H1 (cell line): ENCODE results near the gene FOXJ2. TPM values are rescaled to one million over a fixed set of nuclear protein-coding genes. Genes with fewer than 3 reads are reported as not detected.

Source experiments
- KDM1A ChIP-seq: fragments of 200-600, 300-600 bp; sonication (generic); IDR thresholded peaks from 2 replicates; pipeline ENCODE4 v1.7.1; 2016; ENCODE audit warnings: mild to moderate bottlenecking, low read length, borderline replicate concordance
- POLR2A ChIP-seq, 2 experiments: IDR thresholded peaks; 1 replicate in 1 of 2; 2 replicates in 1 of 2; pipeline ENCODE4 v1.6.1; 2011; ENCODE audit warnings: low read depth in 2 of 2, low read length in 2 of 2, mild to moderate bottlenecking in 2 of 2; ENCODE audit errors: control extremely low read depth in 1 of 2
- TAF1 ChIP-seq: IDR thresholded peaks from 2 replicates; pipeline ENCODE4 v1.6.1; 2011; ENCODE audit warnings: mild to moderate bottlenecking, low read depth, low read length
- polyA plus RNA-seq, 7 experiments: library from polyadenylated mRNA; depleted of rRNA in 3 of 7; stranded (reverse) in 5 of 7; unstranded in 2 of 7; fragments of >200 nt in 5 of 7; fragments of 200-250 nt in 2 of 7; gene quantifications; 1 replicate in 5 of 7; 2 replicates in 1 of 7; 4 replicates in 1 of 7; pipeline versions ENCODE4 v1.2.1 to v1.2.3, GENCODE V29; 2011 to 2013; ENCODE audit warnings: missing spikeins in 2 of 7, mixed read lengths in 2 of 7
- total RNA-seq: library from RNA; stranded (reverse); fragmentation: NEBNext Ultra II Directional; extraction: Animal tissue kit (Norgen Biotek cat#: 25700); gene quantifications from 2 replicates; pipeline ENCODE4 v1.2.1, GENCODE V29; 2021
- TF ChIP-seq, protein P1 (sequence below): IDR thresholded peaks from 2 replicates; pipeline ENCODE4 v1.6.1; 2012; ENCODE audit warnings: inconsistent platforms

Gene FOXJ2
- total and polyA plus RNA-seq, 2 of the 8 experiments (the other 6 are each of a cell fraction or from before 2014, with no cell fraction given): 4.2 to 9.3 TPM

DNA sequence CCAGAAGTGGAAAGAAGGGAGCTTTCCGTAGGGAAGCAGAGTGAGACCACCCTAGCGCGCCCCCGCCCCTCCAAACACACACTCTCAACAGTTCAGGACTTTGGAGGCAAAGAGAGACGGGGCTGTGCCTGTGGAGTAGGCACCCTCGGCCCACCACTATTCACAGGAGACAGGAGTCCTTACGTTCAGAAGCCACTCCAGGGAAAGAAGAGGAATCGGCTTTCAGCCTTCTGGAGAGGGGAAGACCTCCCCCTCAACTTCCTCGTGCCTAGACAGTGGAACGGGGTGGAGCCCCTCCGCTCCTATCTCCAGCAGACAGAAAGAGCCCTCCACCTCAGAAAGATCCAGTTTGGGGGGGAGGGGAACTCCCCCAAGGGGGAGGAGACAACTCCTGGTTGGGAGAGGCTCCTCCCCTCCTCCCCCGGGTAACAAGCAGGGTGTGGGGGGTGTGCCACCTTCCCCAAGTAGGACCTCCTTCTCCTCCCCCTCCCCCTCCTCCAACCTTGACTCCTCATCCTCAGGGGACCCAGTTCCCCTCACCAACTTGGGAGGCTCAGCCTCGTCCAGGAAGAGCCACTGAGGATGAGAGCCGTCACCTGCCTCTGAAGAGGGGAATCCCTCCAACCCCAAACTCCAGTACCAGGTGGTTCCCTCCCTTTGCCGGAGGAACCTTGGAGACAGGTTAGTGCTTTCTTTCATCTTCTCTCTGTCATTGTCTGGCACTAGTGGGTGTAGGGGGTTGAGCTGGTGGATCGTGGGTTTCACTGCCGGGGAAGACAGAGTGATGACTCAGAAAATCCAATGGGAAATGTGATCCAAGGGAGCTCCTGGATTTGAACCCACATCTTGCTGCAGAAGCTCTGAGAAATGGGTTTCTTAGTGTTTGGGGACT lies 883 bp downstream of the FOXJ2 start (continued):
- TF ChIP-seq, protein P1, sequence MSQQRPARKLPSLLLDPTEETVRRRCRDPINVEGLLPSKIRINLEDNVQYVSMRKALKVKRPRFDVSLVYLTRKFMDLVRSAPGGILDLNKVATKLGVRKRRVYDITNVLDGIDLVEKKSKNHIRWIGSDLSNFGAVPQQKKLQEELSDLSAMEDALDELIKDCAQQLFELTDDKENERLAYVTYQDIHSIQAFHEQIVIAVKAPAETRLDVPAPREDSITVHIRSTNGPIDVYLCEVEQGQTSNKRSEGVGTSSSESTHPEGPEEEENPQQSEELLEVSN: peak; percentile 49; the same call in 1 of the 2 replicates
- TF ChIP-seq POLR2A (IDR thresholded peaks at IDR 0.05; ENCODE audit: control extremely low read depth in 1 of 2, low read depth in 2 of 2, low read length in 2 of 2) (peak in 1 of 2 experiments; percentile 29; a peak in 1 of 3 replicates), TAF1 (peak; percentile 36; the same call in 1 of the 2 replicates), KDM1A (no peak)
- TF ChIP-seq, all 59 proteins: peak for 9
